ENCODE results near the gene HES6.
A peak's percentile ranks its signal among the peaks of the same experiment; 100 is the strongest.

The HES6 gene

GRCh38 chr2:238231251-238231793, 8.5 kb downstream of the HES6 start:
- DNase-seq = peak; percentile 84

- DNase-seq = no peak
These were observed 9.1 kb downstream of the HES6 start for GRCh38 chr2:238230699-238231098.

GRCh38 chr2:238228700-238229099, 11.1 kb downstream of the HES6 start:
- DNase-seq = no peak

- no peak for DNase-seq
These were observed 12.2 kb downstream of the HES6 start for GRCh38 chr2:238227587-238228032.

- no peak for DNase-seq
These were observed 12.9 kb downstream of the HES6 start for GRCh38 chr2:238226698-238227586.

- no peak for DNase-seq
These were observed 13.7 kb downstream of the HES6 start for GRCh38 chr2:238225911-238226697.

GRCh38 chr2:238225121-238225520, 14.7 kb downstream of the HES6 start:
- DNase-seq = no peak

GRCh38 chr2:238224356-238225035, 15.3 kb downstream of the HES6 start:
- no peak for DNase-seq

- peak; percentile 38 for DNase-seq
These were observed 18.8 kb downstream of the HES6 start for GRCh38 chr2:238220892-238221521.

- DNase-seq = no peak
These were observed 19.5 kb downstream of the HES6 start for GRCh38 chr2:238220274-238220891.

GRCh38 chr2:238216651-238217184, 23.1 kb downstream of the HES6 start:
- DNase-seq = no peak

GRCh38 chr2:238207006-238207405, 32.8 kb downstream of the HES6 start:
- DNase-seq = no peak

- no peak for DNase-seq
These were observed 35.7 kb downstream of the HES6 start for GRCh38 chr2:238203973-238204683.

- peak; percentile 92 for DNase-seq
These were observed 36.5 kb downstream of the HES6 start, which contains the start of gene ILKAP for GRCh38 chr2:238203094-238203972. TSS of gene ILKAP (minus strand) at chr2:238203695. CDS start at chr2:238203553, 142 bp downstream.

- no peak for DNase-seq
These were observed 37.3 kb downstream of the HES6 start for GRCh38 chr2:238202326-238203093.

- DNase-seq = no peak
These were observed 49.4 kb downstream of the HES6 start for GRCh38 chr2:238190445-238190844.
